ENCODE data around the gene NDUFA9. TPM values are rescaled to one million over a fixed set of nuclear protein-coding genes. Genes with fewer than 3 reads are reported as not detected.

NDUFA9 gene
- total RNA-seq, 4 donors from 2014 or later: 18.7 to 56.1 (median 32.7) TPM

GRCh38 chr12:4665236-4665635 is 16.3 kb downstream of the NDUFA9 start:
- Histone ChIP-seq H3K4me1 (no peaks in the 10 kb centered on the region), H3K27me3 (no peaks in the 10 kb centered on the region), H3K9me3 (no peaks in the 10 kb centered on the region), H3K4me3 (no peak overlapping the region), H3K36me3 (peaks cover 75 to 100% (median 89%) of the 10 kb centered on the region in 4 donors), H3K27ac (replicated peaks in 1 of 4) (no peak overlapping the region)
- TF ChIP-seq, protein P1, sequence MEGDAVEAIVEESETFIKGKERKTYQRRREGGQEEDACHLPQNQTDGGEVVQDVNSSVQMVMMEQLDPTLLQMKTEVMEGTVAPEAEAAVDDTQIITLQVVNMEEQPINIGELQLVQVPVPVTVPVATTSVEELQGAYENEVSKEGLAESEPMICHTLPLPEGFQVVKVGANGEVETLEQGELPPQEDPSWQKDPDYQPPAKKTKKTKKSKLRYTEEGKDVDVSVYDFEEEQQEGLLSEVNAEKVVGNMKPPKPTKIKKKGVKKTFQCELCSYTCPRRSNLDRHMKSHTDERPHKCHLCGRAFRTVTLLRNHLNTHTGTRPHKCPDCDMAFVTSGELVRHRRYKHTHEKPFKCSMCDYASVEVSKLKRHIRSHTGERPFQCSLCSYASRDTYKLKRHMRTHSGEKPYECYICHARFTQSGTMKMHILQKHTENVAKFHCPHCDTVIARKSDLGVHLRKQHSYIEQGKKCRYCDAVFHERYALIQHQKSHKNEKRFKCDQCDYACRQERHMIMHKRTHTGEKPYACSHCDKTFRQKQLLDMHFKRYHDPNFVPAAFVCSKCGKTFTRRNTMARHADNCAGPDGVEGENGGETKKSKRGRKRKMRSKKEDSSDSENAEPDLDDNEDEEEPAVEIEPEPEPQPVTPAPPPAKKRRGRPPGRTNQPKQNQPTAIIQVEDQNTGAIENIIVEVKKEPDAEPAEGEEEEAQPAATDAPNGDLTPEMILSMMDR (IDR thresholded peaks at IDR 0.05): no peak
- TF ChIP-seq POLR2AphosphoS5 (IDR thresholded peaks at IDR 0.05) (no peak), EP300 (IDR thresholded peaks at IDR 0.05) (no peak), POLR2A (IDR thresholded peaks at IDR 0.05; ENCODE audit: low read depth) (no peak)
- intact Hi-C loops (cut with DNase I): no loop called here
- 90% methylated on average over 3 of the region's 3 CpGs for WGBS
- no peak for DNase-seq (ENCODE audit: extremely low spot score)

- WGBS: 96% methylated on average over 2 of the region's 2 CpGs
- no peak overlapping the region for H3K27ac ChIP-seq (replicated peaks in 1 of 4)
- intact Hi-C loops (cut with DNase I): no loop called here
- no peak for DNase-seq (ENCODE audit: extremely low spot score)
- TF ChIP-seq, protein P1 (IDR thresholded peaks at IDR 0.05): no peak
- TF ChIP-seq EP300 (IDR thresholded peaks at IDR 0.05) (no peak), POLR2A (IDR thresholded peaks at IDR 0.05; ENCODE audit: low read depth) (no peak), POLR2AphosphoS5 (IDR thresholded peaks at IDR 0.05) (no peak)
- H3K27me3 ChIP-seq: no peaks in the 10 kb centered on the region
- H3K4me1 ChIP-seq: no peaks in the 10 kb centered on the region
- peaks cover 0 to 30% (median 29%) of the 10 kb centered on the region in 4 donors for H3K36me3 ChIP-seq
- no peaks in the 10 kb centered on the region for H3K9me3 ChIP-seq
- H3K4me3 ChIP-seq: no peak overlapping the region
Measured at GRCh38 chr12:4679711-4680110, 30.8 kb downstream of the NDUFA9 start.

DNA sequence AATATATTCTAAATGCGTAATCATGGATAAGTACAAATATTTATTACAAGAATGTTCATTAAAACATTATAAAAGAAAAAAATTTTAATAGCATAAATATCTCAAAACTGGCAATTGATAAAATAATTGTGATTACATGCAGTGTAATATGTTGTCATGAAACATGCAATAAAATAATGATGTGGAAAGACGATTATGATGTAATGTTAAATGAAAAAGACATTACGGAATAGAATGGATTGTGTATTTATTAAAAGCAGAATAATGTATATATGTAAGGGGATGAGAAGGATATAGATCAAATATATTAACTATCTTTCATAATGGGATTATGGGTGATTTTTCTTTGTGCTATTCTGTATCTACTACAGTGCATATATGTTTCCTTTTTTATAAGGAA is 32.8 kb downstream of the NDUFA9 start:
- WGBS: 63% methylated on average over 3 of the region's 3 CpGs
- no peak overlapping the region for H3K4me3 ChIP-seq
- no peak overlapping the region for H3K27ac ChIP-seq (replicated peaks in 1 of 4)
- peaks cover 13 to 50% (median 49%) of the 10 kb centered on the region in 4 donors for H3K36me3 ChIP-seq
- no peaks in the 10 kb centered on the region for H3K27me3 ChIP-seq
- no peaks in the 10 kb centered on the region for H3K9me3 ChIP-seq
- H3K4me1 ChIP-seq: no peaks in the 10 kb centered on the region
- no peak for TF ChIP-seq EP300 (IDR thresholded peaks at IDR 0.05)
- no peak for TF ChIP-seq POLR2AphosphoS5 (IDR thresholded peaks at IDR 0.05)
- TF ChIP-seq, protein P1 (IDR thresholded peaks at IDR 0.05): no peak
- no peak for TF ChIP-seq POLR2A (IDR thresholded peaks at IDR 0.05; ENCODE audit: low read depth)
- DNase-seq (ENCODE audit: extremely low spot score): no peak
- intact Hi-C loops (cut with DNase I): no loop called here

- WGBS: 85% methylated on average over 8 of the region's 8 CpGs
- intact Hi-C loops (cut with DNase I): no loop called here
- peaks cover 22 to 80% (median 75%) of the 10 kb centered on the region in 4 donors for H3K36me3 ChIP-seq
- no peaks in the 10 kb centered on the region for H3K27me3 ChIP-seq
- H3K4me1 ChIP-seq: no peaks in the 10 kb centered on the region
- no peak for DNase-seq (ENCODE audit: extremely low spot score)
- no peak for TF ChIP-seq POLR2A (IDR thresholded peaks at IDR 0.05; ENCODE audit: low read depth)
- no peak for TF ChIP-seq POLR2AphosphoS5 (IDR thresholded peaks at IDR 0.05)
- no peak for TF ChIP-seq EP300 (IDR thresholded peaks at IDR 0.05)
- TF ChIP-seq, protein P1 (IDR thresholded peaks at IDR 0.05): no peak
- H3K27ac ChIP-seq (replicated peaks in 1 of 4): no peak overlapping the region
- no peaks in the 10 kb centered on the region for H3K9me3 ChIP-seq
- H3K4me3 ChIP-seq: no peak overlapping the region
Measured at GRCh38 chr12:4685317-4685716, 36.4 kb downstream of the NDUFA9 start.

DNA sequence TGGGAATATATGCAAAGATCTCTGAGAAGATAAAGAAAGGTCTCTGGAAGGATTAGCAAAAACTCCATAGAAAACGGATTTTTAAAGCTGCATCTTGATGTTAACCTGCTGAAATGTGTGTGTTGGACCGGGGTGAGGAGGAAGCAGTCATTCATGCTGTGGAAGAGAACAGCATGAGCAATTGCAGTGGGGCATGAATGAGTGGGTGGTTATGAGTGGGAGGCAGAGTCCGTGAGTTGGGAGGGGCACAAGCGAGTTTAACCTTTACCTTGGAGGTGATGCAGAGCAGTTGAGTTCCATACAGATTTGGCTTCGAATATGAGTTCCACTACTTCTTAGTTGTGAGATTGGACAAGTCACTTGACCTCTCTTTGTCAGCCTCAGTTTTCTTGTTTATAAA is 41.8 kb downstream of the NDUFA9 start:
- H3K9me3 ChIP-seq: no peaks in the 10 kb centered on the region
- H3K4me1 ChIP-seq: no peaks in the 10 kb centered on the region
- WGBS: 94% methylated on average over 5 of the region's 5 CpGs
- DNase-seq (ENCODE audit: extremely low spot score): no peak
- no peaks in the 10 kb centered on the region for H3K27me3 ChIP-seq
- H3K36me3 ChIP-seq: peaks cover 13 to 64% (median 44%) of the 10 kb centered on the region in 4 donors
- H3K4me3 ChIP-seq: no peak overlapping the region
- no peak overlapping the region for H3K27ac ChIP-seq (replicated peaks in 1 of 4)
- TF ChIP-seq POLR2A (IDR thresholded peaks at IDR 0.05; ENCODE audit: low read depth): no peak
- TF ChIP-seq, protein P1 (IDR thresholded peaks at IDR 0.05): no peak
- intact Hi-C loops (cut with DNase I): no loop called here
